ENCODE measurements around the gene CDKN2AIP. TPM values are rescaled to one million over a fixed set of nuclear protein-coding genes. Genes with fewer than 3 reads are reported as not detected.

CDKN2AIP gene
- total and polyA plus RNA-seq, 2 of the 4 experiments (the other 2 are of a cell fraction), result 11.0 to 16.8 TPM

DNA sequence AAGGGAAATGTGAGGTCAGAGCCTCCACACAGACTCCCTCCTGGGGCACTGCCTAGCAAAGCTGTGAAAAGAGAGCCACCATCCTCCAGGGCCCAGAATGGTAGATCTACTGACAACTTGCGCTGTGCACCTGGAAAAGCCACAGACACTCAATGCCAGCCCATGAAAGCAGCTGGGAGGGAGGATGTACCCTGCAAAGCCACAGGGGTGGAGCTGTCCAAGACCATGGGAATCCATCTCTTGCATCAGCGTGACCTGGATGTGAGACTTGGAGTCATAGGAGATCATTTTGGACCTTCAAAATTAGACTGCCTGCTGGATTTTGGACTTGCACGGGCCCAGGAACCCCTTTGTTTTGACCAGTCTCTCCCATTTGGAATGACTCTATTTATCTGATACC is 22.8 kb downstream of the CDKN2AIP start:
- no peak for DNase-seq
- Histone ChIP-seq H3K4ac (ENCODE audit: low read depth, low read length) (no peak overlapping the region), H4K20me1 (ENCODE audit: insufficient read depth, low read length) (no peaks in the 10 kb centered on the region; the same call in 1 of the 2 replicates), H3K4me3 (ENCODE audit: insufficient read depth, low read depth, low read length) (no peak overlapping the region), H2BK15ac (ENCODE audit: low read depth, low read length) (no peak overlapping the region), H2BK120ac (ENCODE audit: low read depth, low read length) (no peak overlapping the region), H2BK5ac (ENCODE audit: low read depth, low read length, poor library complexity, severe bottlenecking) (no peak overlapping the region), H3K14ac (replicated peaks; ENCODE audit: low read depth, low read length) (no peak overlapping the region), H3K36me3 (ENCODE audit: control insufficient read depth, insufficient read depth, low read length) (no peaks in the 10 kb centered on the region), H3K27me3 (ENCODE audit: control insufficient read depth, insufficient read depth, low read length) (no peaks in the 10 kb centered on the region), H4K5ac (ENCODE audit: low read depth, low read length) (no peak overlapping the region), H2AFZ (replicated peaks; ENCODE audit: low read length, poor library complexity) (no peak overlapping the region), H2BK20ac (ENCODE audit: low read depth, low read length) (no peak overlapping the region), H4K8ac (ENCODE audit: low read depth in 2 of 2, low read length in 2 of 2) (no peak overlapping the region), H2AK9ac (replicated peaks; ENCODE audit: low read depth, low read length, poor library complexity) (no peak overlapping the region), H3K9me3 (ENCODE audit: control insufficient read depth, insufficient read depth, low read length) (no peaks in the 10 kb centered on the region), H2AK5ac (ENCODE audit: low read depth, low read length) (no peak overlapping the region), H3K79me1 (ENCODE audit: low read depth in 1 of 2, low read length in 2 of 2) (no peaks in the 10 kb centered on the region), H3K9me1 (ENCODE audit: insufficient read depth, low read length) (no peaks in the 10 kb centered on the region), H3K18ac (ENCODE audit: low read depth, low read length) (no peak overlapping the region), H3K23ac (ENCODE audit: low read depth, low read length) (no peak overlapping the region), H3K56ac (ENCODE audit: extremely low read depth, insufficient read depth, low read length) (no peak overlapping the region), H3K4me2 (ENCODE audit: low read depth, low read length) (no peak overlapping the region), H3K27ac (ENCODE audit: insufficient read depth, low read length) (no peak overlapping the region), H3K4me1 (ENCODE audit: control insufficient read depth, insufficient read depth, low read length) (peaks cover 2% of the 10 kb centered on the region), H4K91ac (ENCODE audit: insufficient read depth, low read depth, low read length) (no peak overlapping the region), H3K9ac (ENCODE audit: low read depth, low read length) (no peak overlapping the region)
- dilution Hi-C loops (cut with HindIII; ENCODE audit: low sequenced_read_pairs, unreplicated experiment), result no loop called here
- no peak for TF ChIP-seq SMC3 (IDR thresholded peaks at IDR 0.05; ENCODE audit: low read depth, low read length)
- no peak for TF ChIP-seq RFX5 (IDR thresholded peaks at IDR 0.05; ENCODE audit: low read depth, low read length)
- no peak for TF ChIP-seq MAFK (IDR thresholded peaks at IDR 0.05; ENCODE audit: low read depth, low read length)
- no peak for TF ChIP-seq MAZ (IDR thresholded peaks at IDR 0.05; ENCODE audit: borderline replicate concordance, low read depth, low read length)
- TF ChIP-seq, protein P1, sequence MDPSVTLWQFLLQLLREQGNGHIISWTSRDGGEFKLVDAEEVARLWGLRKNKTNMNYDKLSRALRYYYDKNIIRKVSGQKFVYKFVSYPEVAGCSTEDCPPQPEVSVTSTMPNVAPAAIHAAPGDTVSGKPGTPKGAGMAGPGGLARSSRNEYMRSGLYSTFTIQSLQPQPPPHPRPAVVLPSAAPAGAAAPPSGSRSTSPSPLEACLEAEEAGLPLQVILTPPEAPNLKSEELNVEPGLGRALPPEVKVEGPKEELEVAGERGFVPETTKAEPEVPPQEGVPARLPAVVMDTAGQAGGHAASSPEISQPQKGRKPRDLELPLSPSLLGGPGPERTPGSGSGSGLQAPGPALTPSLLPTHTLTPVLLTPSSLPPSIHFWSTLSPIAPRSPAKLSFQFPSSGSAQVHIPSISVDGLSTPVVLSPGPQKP (IDR thresholded peaks at IDR 0.05; ENCODE audit: borderline replicate concordance, low read depth, low read length), result no peak
- no peak for TF ChIP-seq FOS (IDR thresholded peaks at IDR 0.05; ENCODE audit: low read depth, low read length)
- TF ChIP-seq RCOR1 (IDR thresholded peaks at IDR 0.05; ENCODE audit: insufficient replicate concordance, low read length), result no peak
- TF ChIP-seq, protein P2, sequence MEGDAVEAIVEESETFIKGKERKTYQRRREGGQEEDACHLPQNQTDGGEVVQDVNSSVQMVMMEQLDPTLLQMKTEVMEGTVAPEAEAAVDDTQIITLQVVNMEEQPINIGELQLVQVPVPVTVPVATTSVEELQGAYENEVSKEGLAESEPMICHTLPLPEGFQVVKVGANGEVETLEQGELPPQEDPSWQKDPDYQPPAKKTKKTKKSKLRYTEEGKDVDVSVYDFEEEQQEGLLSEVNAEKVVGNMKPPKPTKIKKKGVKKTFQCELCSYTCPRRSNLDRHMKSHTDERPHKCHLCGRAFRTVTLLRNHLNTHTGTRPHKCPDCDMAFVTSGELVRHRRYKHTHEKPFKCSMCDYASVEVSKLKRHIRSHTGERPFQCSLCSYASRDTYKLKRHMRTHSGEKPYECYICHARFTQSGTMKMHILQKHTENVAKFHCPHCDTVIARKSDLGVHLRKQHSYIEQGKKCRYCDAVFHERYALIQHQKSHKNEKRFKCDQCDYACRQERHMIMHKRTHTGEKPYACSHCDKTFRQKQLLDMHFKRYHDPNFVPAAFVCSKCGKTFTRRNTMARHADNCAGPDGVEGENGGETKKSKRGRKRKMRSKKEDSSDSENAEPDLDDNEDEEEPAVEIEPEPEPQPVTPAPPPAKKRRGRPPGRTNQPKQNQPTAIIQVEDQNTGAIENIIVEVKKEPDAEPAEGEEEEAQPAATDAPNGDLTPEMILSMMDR (conservative IDR thresholded peaks at IDR 0.05; ENCODE audit: low read depth, low read length), result no peak
- no peak for TF ChIP-seq RAD21 (IDR thresholded peaks at IDR 0.05; ENCODE audit: low read length)
- TF ChIP-seq MXI1 (IDR thresholded peaks at IDR 0.05; ENCODE audit: borderline replicate concordance, low read depth, low read length), result no peak
- TF ChIP-seq, protein P3, sequence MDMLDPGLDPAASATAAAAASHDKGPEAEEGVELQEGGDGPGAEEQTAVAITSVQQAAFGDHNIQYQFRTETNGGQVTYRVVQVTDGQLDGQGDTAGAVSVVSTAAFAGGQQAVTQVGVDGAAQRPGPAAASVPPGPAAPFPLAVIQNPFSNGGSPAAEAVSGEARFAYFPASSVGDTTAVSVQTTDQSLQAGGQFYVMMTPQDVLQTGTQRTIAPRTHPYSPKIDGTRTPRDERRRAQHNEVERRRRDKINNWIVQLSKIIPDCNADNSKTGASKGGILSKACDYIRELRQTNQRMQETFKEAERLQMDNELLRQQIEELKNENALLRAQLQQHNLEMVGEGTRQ (IDR thresholded peaks at IDR 0.05; ENCODE audit: low read depth, low read length), result no peak
- no peak for TF ChIP-seq NFE2L2 (IDR thresholded peaks at IDR 0.05; ENCODE audit: low read depth, low read length)
- TF ChIP-seq CEBPB (IDR thresholded peaks at IDR 0.05; ENCODE audit: low read depth, low read length), result no peak
- TF ChIP-seq BHLHE40 (IDR thresholded peaks at IDR 0.05; ENCODE audit: low read depth, low read length), result no peak
- TF ChIP-seq CHD1 (IDR thresholded peaks at IDR 0.05; ENCODE audit: low read depth, low read length), result no peak
- CTCF ChIA-PET, result no interaction called here
- BruUV-seq (replicated peaks), result no TSS peak
- in situ Hi-C loops (cut with MboI; ENCODE audit: low sequenced_read_pairs), result no loop called here
- no CpG with 5 or more reads among the region's 3 CpGs for WGBS, 2 experiments (ENCODE audit: extremely low coverage in 2 of 2, insufficient read length in 1 of 2)
- no peak for ATAC-seq (ENCODE audit: low read depth)
- POLR2A ChIA-PET (ENCODE audit: unreplicated experiment), result no interaction called here
- intact Hi-C loops (cut with micrococcal nuclease), result no loop called here

All from IMR-90 (cell line).